GM21786 (cell line): ENCODE data around the gene SIPA1L3.

Source experiments
- ATAC-seq: cut with Tn5 transposase; IDR thresholded peaks from one replicate; pipeline ENCODE4 v1.9.1; 2021; ENCODE audit not compliant: unreplicated experiment

The SIPA1L3 gene

DNA sequence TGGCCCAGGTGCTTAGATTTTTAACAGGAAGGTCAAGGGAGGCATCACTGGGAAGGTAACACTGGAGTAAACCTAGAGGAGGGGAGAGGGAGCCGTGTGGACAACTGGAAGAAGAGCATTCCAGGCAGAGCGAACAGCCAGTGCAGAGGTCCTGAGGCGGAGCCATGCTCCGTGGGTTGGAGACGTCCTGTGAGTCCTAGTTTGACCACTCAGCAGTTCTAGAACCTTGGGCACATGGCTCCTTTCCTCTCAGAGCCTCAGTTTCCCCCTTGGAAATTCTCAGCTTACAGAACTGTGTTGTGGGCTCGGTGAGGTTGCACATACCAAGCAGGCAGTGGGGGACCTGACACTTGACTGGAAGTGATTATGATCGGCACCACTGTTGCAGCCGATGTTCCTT lies 186.1 kb downstream of the SIPA1L3 start:
- ATAC-seq, result no peak

- ATAC-seq, result no peak
Observed at GRCh38 chr19:38093587-38093986, 186.6 kb downstream of the SIPA1L3 start.

GRCh38 chr19:38095411-38096308 lies 188.7 kb downstream of the SIPA1L3 start:
- no peak for ATAC-seq

DNA sequence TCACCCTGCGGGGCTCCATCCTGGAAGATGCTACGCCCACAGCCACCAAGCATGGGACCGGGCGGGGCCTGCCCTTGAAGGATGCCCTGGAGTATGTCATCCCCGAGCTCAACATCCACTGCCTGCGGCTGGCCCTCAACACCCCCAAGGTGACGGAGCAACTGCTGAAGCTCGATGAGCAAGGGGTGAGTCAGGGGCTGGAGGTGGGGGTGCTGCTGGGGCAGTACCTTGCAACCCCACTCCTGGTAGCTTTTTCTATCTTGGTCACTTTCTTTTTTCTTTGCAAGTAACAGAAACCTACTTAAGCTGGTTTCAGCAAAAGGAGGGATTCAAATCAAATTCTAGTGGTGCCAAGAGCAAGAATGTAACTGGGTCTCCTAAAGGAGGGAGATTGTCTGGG lies 193.0 kb downstream of the SIPA1L3 start:
- no peak for ATAC-seq

- no peak for ATAC-seq
Observed at GRCh38 chr19:38100589-38100988, 193.6 kb downstream of the SIPA1L3 start.

DNA sequence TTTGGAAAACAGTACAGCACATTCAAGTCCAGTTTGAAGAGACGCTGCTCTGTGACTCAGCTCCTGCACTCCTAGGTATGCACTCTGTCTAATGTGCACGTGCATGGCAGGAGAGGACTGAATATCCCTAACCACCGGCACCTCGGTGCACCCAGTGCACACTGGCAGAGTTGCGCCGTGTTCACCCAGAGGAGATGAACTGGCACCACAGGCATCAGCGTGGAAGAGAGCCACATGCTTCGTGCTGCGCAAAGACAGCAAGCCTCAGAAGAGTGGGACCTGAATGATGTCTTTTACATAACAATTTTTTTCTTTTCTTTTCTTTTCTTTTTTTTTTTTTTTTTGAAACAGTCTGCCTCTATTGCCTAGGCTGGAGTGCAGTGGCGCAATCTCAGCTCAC lies 194.7 kb downstream of the SIPA1L3 start:
- no peak for ATAC-seq

GRCh38 chr19:38105574-38105973 lies 198.6 kb downstream of the SIPA1L3 start:
- no peak for ATAC-seq

- no peak for ATAC-seq
Observed at GRCh38 chr19:38107129-38107528, 200.1 kb downstream of the SIPA1L3 start.

- ATAC-seq, result no peak
Observed at GRCh38 chr19:38111898-38112297, 204.9 kb downstream of the SIPA1L3 start.

- no peak for ATAC-seq
Observed at GRCh38 chr19:38114651-38115050, 207.6 kb downstream of the SIPA1L3 start.

DNA sequence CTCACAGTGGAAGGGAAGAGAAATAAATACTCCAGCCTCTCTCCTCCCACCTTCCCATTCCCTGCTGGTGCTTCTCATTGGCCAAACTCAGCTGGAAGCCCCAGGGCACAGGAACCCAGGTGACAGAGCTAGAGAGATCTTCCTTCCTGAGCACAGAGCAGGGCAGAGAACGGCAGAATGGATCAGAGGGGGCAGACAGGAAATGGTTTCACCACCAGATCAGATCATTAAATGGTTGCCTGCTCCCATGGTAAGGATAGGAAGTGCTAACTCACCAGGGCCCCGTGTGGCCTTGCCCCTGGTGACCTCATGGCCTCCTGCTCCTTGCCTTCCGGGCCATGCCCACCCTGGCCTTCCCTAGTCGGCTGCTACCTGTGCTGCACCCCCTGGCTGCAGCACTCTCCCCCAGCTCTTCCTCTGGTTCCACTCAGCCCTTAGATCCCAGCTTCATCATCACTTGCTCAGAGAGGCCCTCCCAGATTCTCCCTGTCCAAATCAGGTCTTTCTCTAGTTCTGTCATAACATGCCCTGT lies 208.3 kb downstream of the SIPA1L3 start:
- ATAC-seq, result no peak

- no peak for ATAC-seq
Observed at GRCh38 chr19:38118176-38118575, 211.2 kb downstream of the SIPA1L3 start.

- no peak for ATAC-seq
Observed at GRCh38 chr19:38120471-38121025, 213.5 kb downstream of the SIPA1L3 start.

DNA sequence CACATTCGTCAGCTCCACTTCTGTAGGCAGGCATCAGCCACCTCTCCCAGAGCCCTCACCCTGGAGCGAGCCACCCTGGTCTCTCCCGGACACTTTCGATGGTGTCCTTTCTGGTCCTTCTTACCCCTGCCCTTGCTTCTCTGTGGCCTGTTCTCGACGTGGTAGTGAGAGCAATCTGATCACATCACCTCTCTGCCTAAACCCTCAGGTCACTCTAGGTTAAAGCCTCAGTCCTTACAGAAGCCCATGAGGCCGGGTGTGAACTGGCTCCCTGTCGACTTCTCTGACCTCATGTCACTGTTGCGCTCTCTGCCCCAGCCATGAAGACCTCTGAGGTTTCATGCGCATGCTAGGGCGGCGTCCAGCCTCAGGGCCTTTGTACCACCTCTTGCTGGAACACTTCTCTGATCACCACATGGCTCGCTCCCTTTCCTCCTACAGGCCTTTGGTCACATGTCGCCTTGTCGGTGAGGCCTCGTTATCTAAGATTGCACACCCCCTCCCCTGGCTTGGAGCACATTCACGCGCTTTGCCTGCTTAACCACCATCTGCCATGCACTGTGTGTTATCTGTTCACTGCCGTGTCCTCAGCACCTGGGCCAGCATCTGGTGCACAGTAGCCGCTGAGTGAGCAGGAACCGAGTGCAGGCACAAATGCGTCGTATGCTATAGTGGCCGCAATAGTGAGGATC lies 215.5 kb downstream of the SIPA1L3 start:
- no peak for ATAC-seq

DNA sequence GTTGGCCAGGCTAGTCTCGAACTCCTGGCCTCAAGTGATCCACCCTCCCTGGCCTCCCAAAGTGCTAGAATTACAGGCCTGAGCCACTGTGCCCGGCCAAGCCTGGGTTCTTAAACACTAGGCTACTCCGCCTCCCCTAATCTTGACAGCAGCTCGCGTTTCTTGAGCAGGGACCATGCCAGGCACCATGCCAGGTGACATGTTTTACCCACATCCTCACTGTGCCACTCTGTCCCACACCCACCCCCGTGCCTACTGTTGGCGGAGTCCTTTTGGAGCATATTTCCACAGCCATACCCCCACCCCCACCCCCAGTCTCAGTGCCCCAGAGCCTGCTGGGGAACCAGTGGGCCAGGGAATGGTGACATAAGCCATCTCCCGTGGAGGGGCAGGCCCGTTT lies 218.2 kb downstream of the SIPA1L3 start:
- ATAC-seq, result no peak

- ATAC-seq, result no peak
Observed at GRCh38 chr19:38130399-38130798, 223.4 kb downstream of the SIPA1L3 start.

GRCh38 chr19:38132781-38133180 lies 225.8 kb downstream of the SIPA1L3 start:
- no peak for ATAC-seq

DNA sequence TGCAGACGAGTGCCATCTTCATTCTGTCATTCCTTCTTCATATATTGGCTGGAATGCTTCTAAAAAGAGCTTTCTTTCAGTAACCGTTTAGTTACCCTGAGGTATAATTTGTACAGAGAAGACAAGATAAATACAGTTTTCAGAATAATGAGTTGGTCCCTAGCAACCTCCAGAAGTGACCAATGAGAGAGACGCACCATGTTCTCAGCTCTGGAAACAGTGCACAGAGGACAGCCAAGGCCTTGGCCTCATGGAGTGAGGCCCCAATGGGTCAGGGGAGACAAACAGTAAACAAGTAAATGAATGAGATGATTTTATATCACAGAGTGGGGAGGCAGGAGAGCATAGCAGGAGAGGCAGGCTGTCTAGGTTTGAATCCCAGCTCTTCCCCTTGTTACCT lies 226.3 kb downstream of the SIPA1L3 start:
- no peak for ATAC-seq

- ATAC-seq, result no peak
Observed at GRCh38 chr19:38134540-38135149, 227.6 kb downstream of the SIPA1L3 start.

DNA sequence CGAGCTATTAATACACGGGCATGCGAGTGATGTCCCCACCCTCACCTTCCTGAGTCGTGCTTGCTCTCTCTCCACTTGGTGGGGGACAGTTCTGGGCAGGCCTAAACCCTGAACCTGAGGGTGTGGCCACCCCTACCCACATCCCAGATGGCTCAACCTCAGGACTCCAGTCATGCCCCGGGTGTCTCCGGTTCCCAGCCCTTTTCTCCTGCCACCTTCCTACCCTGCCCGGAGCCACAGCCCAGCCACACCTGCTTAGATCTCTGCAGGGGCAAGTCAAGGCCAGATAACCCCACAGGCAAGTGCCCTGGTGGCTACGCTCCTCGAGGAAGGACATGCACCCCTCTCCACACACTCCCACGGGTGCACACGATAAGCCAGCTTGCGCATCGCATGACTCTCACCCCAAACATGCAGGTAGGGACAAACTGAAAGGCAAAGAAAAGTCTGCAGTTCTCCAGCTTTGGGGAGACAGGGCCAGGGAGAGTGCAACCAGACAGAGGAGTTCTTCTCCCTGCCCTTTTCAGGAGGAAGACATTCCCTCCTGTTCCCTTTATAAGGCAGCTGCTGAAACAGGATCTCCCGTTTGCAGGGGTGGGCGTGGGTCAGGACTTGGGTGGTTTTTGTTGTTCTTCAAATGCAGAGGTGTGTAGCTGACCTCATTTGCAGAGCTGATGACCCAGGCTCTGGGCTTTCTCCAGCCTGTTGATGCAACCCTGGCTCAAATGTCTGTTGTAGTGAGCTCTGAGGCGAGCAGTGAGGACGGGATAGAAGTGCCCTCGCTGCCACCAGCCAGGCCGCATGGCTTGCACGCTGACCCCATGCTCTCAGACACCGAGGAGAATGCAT lies 228.4 kb downstream of the SIPA1L3 start:
- ATAC-seq, result no peak
